ENCODE data around the gene FN1. TPM values are rescaled to one million over a fixed set of nuclear protein-coding genes. Genes with fewer than 3 reads are reported as not detected.

FN1 gene
- total RNA-seq, 1 donor from 2014 or later = 154 TPM

GRCh38 chr2:215319500-215319899 is 116.4 kb downstream of the FN1 start:
- intact Hi-C loops (cut with micrococcal nuclease) = no loop called here
- Histone ChIP-seq H3K4me3 (no peak overlapping the region), H3K4me1 (no peaks in the 10 kb centered on the region), H3K27me3 (ENCODE audit: low read depth) (no peaks in the 10 kb centered on the region), H3K9me3 (replicated peaks) (no peaks in the 10 kb centered on the region), H3K27ac (replicated peaks) (no peak overlapping the region), H3K36me3 (peaks cover 56% of the 10 kb centered on the region)
- no peak for TF ChIP-seq CTCF (IDR thresholded peaks at IDR 0.05; ENCODE audit: borderline replicate concordance)
- DNase-seq = no peak

- Histone ChIP-seq H3K36me3 (peaks cover 47% of the 10 kb centered on the region), H3K9me3 (replicated peaks) (no peaks in the 10 kb centered on the region), H3K27me3 (ENCODE audit: low read depth) (no peaks in the 10 kb centered on the region), H3K4me3 (no peak overlapping the region), H3K4me1 (peaks cover 17% of the 10 kb centered on the region), H3K27ac (replicated peaks) (no peak overlapping the region)
- no peak for DNase-seq
- intact Hi-C loops (cut with micrococcal nuclease) = no loop called here
- TF ChIP-seq CTCF (IDR thresholded peaks at IDR 0.05; ENCODE audit: borderline replicate concordance) = no peak
Observed at GRCh38 chr2:215316336-215316735, 119.5 kb downstream of the FN1 start.

GRCh38 chr2:215315301-215315700 is 120.6 kb downstream of the FN1 start:
- intact Hi-C loops (cut with micrococcal nuclease) = no loop called here
- Histone ChIP-seq H3K4me1 (peaks cover 20% of the 10 kb centered on the region), H3K4me3 (no peak overlapping the region), H3K27me3 (ENCODE audit: low read depth) (no peaks in the 10 kb centered on the region), H3K27ac (replicated peaks) (no peak overlapping the region), H3K9me3 (replicated peaks) (no peaks in the 10 kb centered on the region), H3K36me3 (peaks cover 38% of the 10 kb centered on the region)
- TF ChIP-seq CTCF (IDR thresholded peaks at IDR 0.05; ENCODE audit: borderline replicate concordance) = no peak
- no peak for DNase-seq

GRCh38 chr2:215314896-215315295 is 121.0 kb downstream of the FN1 start:
- DNase-seq = no peak
- no peak overlapping the region for H3K27ac ChIP-seq (replicated peaks)
- peaks cover 20% of the 10 kb centered on the region for H3K4me1 ChIP-seq
- no peaks in the 10 kb centered on the region for H3K9me3 ChIP-seq (replicated peaks)
- H3K36me3 ChIP-seq = peaks cover 34% of the 10 kb centered on the region
- H3K27me3 ChIP-seq (ENCODE audit: low read depth) = no peaks in the 10 kb centered on the region
- no peak for TF ChIP-seq CTCF (IDR thresholded peaks at IDR 0.05; ENCODE audit: borderline replicate concordance)
- H3K4me3 ChIP-seq = no peak overlapping the region
- intact Hi-C loops (cut with micrococcal nuclease) = no loop called here

GRCh38 chr2:215313255-215313613 is 122.6 kb downstream of the FN1 start:
- H3K27ac ChIP-seq (replicated peaks) = no peak overlapping the region
- TF ChIP-seq CTCF (IDR thresholded peaks at IDR 0.05; ENCODE audit: borderline replicate concordance) = no peak
- H3K4me3 ChIP-seq = peak overlapping the region; percentile 68
- DNase-seq = no peak
- intact Hi-C loops (cut with micrococcal nuclease) = no loop called here
- peaks cover 18% of the 10 kb centered on the region for H3K36me3 ChIP-seq
- no peaks in the 10 kb centered on the region for H3K27me3 ChIP-seq (ENCODE audit: low read depth)
- peaks cover 20% of the 10 kb centered on the region for H3K4me1 ChIP-seq
- no peaks in the 10 kb centered on the region for H3K9me3 ChIP-seq (replicated peaks)
